HG03039 (cell line): ENCODE data around the gene NOX5.

Source experiments
- ATAC-seq: cut with Tn5 transposase; IDR thresholded peaks from one replicate; pipeline ENCODE4 v1.9.1; 2021; ENCODE audit warnings: mild to moderate bottlenecking, moderate library complexity; ENCODE audit not compliant: unreplicated experiment

Gene NOX5

DNA sequence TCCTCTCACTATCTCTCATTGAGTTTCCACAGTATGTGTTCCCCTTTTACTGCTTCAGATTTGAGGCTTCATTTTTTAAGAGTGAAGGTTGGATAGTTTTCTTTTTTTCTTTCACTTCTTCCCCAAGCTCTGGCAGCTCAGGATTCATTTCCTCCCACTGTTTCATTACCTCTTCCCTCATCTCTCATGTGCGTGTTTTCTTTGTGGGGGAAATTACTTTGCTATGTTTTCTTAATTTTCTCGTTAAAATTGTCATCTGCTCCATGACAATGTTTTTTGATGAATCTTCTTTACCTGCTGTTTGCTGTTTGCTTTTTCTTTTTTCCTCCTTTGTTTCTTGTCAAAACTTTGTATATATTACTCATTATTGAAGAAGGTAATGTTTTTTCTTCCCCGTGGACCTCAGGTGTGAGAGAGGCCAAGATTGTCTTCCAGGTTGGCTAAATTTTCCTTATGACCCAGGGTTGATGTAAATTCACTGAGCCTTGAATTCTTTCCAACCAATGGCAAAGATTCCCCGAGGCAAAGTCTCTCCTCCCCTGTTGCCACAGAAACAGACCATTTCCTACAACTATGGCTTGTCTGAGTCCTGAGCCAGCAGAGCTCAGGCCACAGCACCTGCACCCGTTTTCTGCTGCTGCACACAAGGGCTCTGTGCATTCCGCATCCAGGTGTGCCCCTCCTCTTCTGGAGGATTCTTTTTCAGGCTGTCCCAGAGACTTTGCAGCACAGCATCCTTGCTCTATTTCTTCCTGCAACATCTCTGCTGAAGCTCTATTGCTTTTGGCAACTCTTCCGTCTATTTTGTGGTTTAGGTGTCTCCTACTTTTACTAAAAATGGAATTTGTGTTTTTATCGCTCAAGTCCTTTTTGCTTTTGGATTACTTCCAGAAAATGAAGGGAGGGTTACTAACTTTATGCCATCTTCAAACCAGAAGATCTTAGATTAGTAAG, 66.1 kb downstream of the NOX5 start:
- ATAC-seq = no peak

DNA sequence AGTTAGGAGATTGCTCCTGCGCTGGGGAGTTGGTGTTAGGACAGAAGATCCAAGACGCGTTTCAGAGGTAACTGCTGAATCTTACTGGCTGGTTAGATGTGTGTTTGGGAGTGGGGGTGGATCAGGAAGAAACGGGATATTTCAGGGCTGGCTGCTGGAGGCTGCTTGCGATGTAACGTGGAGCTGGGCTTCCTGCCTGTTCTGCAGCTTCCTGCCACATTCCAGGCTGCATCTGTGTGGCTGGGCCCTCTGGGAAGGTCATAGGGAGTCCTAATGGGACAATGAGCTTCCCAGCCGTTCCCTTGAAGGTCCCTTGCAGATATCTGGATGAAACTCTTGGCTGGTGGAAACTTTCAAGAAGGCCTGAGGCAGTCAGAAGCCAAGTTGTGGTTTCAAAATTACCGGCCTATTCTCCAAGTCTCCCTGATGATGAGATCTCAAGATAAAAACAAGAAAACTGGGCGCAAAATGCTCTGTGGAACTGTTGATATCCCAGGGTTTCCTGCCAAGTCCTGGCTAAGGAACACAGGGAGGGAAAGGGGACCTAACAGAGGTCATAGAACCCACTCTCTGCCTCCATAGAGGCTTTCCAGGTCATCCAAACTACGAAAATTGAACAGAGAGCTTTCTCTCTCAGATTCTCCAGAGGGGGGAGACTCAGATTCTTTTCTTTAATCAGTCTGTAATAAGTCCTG, 67.0 kb downstream of the NOX5 start:
- ATAC-seq = no peak

DNA sequence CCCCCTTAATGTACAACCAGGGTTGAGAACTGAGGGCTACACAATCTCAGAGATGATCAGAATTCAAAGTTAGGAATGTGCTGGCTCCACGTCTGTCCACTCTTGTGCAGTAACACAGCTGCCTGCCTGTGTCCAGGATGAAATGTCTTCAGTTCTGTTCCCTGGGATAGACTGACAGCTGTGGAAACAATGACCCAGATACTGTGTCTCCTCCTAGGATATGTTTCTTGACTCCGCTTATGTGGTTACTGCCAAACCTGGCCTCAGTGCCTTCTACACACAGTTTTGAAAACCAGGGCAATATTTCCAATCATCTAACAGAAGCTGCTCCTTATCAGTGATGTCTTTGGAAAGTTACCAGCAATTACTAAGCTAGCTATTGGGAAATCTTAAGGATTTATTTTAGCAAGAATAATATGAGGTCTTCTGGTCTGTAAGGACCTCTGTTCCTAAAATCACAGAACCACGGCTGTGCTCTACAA, 67.6 kb downstream of the NOX5 start:
- ATAC-seq = no peak

DNA sequence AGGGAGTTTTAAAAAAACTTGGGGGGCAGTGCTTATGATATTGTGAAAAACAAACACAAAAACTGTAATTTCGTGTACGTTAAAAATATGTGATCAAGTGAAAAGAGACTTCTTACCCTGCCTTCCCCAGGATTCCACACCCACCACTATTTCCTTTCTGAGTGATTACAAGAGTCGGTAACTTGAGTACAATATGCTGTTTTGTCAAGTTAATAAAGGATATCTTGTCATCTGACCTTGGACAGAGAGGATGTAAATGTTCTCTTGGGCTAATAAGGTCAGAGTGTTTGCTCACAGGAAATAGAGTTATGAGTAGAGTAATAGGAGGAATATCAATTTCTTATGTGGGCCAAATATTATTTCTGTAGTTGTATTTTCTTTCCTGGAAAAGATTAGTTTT, 68.1 kb downstream of the NOX5 start:
- no peak for ATAC-seq

DNA sequence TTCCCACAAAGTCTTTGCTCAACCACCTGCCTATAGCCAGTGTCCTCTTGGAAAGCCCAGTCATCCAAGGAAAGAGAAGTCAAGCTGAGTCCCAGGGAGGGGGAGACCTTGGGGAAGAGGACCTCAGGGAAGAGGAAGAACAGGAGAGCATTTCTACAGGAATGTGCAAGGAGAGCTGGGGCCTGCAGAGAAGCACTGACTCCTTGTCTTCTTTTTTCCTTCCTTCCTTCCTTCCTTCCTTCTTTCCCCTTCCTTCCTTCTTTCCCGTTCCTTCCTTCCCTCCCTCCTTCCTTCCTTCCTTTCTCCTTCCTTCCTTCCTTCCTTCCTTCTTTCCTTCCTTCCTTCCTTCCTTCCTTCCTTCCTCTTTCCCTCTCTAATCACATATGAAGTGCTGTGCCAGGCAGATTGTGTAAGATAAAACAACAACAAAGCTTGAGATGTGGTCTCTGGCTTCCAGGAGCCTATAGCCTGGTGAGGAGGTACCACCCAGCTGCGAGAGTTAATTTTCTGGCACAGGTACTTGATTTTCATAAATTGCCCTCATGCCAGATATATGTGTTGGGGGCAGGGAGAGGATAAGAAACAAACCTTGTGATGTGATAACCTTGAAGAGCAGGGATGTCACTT, 70.0 kb downstream of the NOX5 start:
- no peak for ATAC-seq

DNA sequence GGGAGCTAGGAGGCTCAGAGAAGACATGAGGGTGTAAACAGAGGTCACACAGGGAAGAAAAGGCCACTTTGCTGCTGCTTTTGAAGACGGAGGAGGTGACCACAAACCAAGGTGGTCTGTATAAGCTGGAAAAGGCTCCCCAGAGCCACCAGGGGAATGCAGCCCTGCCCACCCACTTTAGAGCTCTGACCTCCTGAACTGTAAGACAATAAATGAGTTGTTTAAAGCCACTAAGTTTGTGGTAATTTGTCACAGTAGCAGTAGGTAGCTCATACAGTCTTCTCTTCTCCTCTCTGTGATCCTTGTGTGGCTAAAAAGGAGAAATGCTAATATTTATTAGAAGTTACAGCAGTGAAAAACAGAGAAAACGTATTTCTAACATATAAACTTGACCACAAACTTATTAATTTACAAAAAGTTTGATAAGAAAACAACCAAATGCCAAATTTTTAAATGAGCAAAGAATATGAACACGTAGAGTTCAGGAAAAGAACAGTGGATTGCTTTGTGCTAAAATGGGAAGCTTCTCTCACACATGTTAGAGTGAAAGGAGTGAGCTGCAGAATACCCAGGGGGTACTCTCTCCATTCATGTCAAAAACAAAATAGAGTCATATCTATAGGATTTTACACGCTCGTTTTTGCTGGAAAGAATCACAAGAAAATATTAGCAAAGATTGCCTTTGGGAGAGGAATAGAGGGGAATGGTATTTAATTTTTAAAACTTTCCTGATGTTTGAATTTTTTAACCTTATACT, 71.0 kb downstream of the NOX5 start:
- ATAC-seq = no peak

DNA sequence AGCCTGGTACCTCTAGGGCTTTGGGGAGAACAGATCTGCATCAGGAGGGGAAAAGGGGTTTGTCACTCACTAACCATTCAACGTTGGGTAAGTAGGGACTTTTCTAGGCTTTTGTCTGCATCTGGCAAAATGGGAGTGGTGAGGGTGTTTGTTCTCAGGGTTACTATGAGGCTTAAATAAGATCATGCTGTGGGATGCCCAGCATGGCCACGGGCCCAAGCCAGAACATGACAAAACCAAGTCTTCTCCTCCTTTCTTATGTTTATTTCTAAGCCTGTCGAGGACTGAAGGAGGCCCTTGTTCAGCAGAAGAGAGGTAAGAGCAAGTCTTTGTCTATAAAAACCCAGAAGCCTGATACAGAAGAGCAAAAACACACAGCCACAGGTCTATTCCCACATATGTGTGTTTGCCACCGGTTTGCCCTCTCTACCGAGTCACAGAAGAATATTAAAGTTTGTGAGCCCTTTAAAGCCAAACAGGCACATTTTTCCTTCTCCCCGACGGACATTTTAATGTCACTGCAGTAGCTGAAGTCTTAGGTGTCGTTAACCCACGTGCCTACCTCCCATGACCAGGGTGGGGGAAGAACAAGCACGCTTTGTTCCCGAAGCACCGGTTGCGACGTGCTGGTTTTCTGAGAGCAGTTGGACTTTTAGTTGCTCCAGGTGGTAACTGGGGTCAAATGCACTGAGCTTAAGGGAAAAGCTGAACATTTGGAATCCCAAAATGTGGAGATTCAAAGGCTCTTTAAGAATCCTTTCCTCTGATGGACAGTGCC, 72.1 kb downstream of the NOX5 start:
- ATAC-seq = no peak

DNA sequence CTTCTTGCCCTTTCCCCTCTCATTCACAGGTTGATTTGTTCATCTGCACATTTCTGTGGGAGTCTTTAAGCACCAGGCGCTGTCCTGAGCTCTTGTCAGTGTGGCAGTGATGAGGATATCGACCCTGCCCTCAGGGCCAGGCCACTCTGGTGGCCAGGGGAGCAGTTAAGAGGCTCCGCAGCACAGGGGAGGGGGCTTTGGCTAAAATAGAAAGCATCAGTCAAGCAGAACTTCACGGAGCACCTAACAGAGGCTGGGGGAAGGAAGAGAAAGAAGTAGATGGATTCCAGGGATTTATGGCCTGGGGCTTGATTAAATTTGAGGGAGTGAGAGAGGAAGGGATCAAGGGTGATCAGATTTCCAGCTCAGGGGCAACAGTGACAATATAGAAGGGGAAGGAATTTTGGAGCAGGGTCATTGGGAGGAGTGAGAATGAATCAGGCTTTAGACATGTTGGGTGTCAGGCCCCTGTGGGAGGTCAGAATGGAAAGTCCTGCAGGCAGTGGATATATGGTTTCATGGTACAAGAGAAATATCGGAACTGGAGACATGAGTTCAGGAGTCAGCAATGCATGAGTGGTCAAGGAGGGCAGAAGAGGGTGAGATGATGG, 73.0 kb downstream of the NOX5 start:
- no peak for ATAC-seq

DNA sequence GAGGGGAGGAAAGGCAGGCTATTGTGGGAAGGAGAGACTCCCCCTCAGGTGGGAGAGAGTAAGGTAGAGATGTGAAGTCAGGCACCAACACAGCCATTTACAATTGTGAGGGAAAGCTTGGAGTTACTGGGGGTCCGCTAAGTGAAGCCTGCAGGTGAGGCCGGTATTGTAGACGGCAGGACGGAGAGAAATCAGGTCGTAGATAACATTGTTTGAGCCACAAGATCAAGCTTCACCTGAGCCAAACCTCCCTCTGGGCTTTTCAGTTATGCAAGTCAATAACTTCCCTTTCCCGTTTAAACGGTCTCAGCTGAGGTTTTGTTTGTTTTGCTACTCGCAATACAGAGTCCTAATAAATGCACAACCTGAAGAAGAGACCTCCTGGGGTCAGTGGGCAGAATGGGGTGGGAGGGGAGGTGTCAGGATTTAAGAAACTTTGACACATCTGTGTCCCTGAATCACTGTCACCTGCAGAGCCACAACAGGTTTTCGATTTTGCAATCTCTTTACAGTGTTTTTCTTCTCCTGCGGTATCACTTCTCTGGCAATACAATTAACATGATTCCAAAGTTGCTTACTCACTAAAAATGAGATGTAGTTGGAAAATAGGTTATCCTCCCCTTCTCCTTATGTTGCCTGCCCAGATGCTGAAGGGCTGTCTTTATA, 73.9 kb downstream of the NOX5 start:
- no peak for ATAC-seq

DNA sequence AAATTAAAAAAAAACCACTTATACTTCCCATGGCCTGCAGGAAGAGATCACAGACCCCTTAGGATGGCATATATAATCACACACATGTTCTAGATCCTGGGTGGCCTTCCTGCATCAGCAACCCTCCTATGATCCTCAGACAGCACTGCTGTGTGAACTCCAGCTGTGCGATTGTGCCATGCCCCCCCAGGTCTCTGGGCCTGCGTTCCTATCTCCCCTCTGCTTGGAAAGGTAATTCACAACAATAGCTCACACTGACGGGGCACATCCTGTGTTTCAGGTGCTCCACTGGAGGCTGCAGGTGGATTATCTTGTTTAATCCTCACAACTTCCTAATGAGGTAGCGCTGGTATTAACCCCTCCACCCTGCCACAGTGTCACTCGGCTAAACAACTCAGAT, 74.8 kb downstream of the NOX5 start:
- no peak for ATAC-seq

DNA sequence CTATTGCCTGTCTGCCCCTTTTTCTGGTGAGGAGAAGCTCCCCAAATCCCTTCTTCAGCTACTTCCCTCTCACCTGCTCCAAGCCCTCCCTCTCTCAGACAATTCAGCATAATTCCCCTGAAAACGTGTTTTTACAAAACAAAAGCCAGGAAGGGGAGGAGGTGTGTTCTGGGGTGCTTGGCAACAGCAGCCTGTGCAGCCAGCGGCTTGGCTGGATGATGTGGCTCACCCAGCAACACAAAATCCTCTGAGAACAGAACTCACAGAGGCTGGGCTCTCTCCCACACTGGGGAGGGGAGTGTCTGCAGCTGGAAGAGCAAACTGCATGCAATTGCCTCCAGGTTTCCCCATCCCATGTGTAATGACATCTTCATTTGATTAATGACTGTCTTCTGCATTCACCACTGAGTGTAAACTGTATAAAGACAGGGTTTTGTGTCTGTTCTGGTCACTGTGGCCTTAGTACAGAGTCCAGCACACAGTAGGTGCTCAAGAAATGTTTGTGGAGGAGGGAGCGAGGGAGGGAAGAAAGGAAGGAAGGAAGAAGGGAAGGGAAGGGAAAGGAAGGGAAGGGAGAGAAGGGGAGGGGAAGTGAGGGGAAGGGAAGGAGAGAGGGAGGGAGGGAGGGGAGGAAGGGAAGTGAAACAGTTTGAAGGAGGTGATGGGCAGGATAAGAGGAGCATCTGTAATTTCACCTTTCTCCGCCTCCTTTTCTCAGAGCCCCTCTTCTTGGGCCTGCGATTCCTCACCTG, 75.9 kb downstream of the NOX5 start:
- no peak for ATAC-seq

DNA sequence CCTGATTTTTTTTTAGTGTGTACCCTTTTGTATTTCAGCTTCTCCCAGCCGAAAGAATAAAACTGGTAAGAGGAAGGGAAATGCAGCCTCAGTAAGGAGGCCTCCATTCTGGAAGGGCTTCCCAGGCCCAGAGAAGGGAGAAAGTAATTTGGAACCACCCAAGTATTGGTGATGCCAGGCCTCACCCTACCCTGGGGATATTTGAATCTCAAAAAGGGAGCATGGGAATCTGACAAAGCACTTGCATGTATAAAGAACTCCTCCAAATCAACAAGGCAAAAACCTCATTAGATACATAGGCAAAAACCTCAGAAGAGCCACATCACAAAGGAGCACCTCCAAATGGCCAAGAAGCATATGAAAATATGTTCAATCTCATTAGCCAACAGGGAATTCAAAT, 77.2 kb downstream of the NOX5 start:
- no peak for ATAC-seq

DNA sequence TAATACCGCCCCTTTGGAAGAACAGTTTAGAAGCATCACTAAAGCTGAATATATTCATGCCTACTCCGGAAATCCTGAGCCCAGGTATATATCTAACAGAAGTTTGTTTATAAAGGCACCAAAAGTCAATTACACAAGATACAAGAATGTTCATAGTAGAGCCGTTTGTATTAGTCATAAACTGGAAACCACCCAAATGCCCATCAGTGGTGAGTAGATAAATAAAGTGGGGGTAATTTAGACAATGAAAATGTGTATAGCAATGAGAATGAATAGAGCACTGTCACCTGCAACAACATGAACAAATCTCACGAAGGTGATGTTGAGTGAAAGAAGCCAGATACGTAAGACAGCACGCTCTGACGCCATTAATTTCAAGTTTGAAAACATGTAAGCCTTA, 77.7 kb downstream of the NOX5 start:
- ATAC-seq = no peak

DNA sequence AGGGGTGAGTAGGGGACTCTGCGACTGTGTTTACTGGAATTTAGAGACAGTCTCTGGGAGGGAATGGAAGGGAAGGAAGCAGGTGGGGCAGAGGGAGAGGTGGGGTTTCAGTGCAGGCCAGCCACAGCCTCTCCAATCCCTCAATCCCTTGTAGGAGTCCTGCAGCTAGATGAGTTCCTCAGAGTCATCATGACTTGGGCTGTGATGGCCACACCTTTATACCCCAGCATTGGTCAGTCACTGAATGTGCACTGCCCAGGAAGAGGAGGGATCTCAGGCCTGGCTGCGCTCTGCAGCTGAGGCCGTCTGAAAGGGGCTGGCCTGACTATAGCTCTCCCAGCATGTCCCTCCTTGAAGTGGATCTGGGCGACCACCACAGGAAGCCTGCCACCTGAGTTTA, 78.6 kb downstream of the NOX5 start:
- no peak for ATAC-seq

DNA sequence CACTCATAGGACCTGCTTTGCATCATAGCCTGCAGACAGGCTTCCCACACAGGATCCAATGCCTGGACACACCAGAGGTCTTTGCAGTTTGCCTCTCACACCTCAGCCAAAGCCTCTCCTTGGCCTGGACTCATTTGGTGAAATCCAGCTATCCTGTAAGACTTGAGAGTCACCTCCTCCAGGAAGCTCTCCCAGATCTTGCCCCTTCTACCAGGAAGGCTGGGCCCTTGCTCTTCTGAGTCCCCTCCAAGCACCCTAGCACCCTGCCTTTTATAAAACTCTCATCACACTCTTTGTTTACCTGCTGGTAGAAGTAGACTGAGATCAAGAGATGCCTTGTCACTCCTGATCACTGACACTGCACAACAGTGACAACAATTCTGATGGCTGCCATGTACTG, 79.1 kb downstream of the NOX5 start:
- ATAC-seq = no peak

DNA sequence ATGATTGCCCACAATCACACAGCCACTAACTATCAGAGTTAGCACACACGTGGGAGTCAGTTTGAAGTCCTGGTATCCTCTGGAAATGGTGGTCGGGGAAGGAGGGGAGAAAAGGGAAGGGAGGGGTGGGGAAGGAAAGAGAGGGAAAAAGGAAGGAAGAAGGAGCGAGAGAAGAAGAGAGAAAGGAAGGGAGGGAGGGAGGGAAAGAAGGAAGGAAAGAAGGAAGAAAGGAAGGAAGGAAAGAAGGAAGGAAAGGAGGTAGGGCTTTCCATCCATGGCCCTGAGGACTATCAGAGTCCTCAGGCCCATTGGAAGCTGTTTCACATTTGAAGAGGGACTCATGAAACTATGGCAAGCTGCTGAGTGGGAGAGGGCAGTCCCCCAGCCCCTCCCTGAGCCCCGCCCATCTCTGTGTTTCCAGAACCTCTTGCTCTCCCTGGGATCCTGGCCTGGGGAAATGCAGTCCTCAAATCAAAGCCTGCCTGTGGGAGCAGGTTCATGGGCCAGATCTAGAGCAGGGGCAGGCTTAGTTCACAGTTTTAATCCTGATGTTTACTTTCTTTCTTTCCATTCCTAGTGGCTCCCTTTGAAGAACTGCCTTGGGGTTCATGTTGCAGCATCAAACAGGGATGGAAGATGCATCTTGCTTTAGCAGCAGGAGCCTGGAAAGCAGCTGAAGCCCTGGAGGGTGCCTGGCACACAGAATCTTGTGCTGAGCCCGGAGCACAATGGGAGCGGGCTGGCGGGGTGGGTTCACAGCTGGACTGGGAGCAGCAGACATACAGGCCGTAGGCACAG, 79.8 kb downstream of the NOX5 start:
- ATAC-seq = no peak

DNA sequence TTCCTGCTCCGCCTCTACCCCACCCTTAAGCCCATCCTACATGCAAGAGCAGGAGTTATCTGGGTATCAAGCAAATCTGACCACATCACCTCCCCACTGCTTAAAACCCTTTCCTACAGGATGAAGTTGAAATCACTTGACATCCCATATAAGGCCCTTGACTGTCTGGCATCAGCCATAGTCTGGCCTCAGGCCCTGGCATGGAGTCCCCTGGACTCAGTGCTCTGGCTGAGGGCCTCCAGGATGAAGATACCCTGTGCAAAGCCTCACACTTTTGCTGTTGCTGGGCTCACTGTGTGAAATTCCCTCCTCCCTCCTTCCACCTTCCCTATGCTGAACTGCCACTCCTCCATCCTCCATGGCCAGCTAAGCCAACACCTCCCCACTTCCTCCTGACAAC, 80.8 kb downstream of the NOX5 start:
- no peak for ATAC-seq

DNA sequence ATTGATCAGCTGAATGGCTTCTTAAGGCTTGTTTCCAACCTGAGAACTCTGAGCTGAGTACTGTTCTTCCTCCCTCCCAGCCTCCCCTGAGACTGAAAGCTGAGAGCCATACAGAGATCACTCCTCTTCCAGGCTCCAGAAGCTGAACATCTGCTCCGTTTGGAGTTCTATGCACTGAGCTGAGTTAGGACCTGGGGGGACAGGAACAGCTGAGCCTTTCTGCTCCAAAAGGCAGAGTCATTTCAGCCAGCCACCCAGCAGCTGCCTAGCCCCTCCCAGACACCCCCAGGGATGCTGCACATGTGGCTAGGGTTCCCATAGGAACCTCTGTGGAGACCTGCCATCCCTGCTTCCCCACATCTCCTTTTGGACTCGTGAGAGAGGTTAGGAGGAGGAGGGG, 81.7 kb downstream of the NOX5 start:
- ATAC-seq = no peak
